ENCODE data around the gene BCKDHB. TPM values are rescaled to one million over a fixed set of nuclear protein-coding genes. Genes with fewer than 3 reads are reported as not detected.

The BCKDHB gene
- total and polyA plus RNA-seq, 2 donors (not counting 3 experiments of a cell fraction or from before 2014, with no cell fraction given): 5.6 to 12.2 TPM

GRCh38 chr6:80154160-80154559 lies 47.7 kb downstream of the BCKDHB start:
- intact Hi-C loops (cut with micrococcal nuclease): no loop called here
- TF ChIP-seq, protein P1, sequence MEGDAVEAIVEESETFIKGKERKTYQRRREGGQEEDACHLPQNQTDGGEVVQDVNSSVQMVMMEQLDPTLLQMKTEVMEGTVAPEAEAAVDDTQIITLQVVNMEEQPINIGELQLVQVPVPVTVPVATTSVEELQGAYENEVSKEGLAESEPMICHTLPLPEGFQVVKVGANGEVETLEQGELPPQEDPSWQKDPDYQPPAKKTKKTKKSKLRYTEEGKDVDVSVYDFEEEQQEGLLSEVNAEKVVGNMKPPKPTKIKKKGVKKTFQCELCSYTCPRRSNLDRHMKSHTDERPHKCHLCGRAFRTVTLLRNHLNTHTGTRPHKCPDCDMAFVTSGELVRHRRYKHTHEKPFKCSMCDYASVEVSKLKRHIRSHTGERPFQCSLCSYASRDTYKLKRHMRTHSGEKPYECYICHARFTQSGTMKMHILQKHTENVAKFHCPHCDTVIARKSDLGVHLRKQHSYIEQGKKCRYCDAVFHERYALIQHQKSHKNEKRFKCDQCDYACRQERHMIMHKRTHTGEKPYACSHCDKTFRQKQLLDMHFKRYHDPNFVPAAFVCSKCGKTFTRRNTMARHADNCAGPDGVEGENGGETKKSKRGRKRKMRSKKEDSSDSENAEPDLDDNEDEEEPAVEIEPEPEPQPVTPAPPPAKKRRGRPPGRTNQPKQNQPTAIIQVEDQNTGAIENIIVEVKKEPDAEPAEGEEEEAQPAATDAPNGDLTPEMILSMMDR (IDR thresholded peaks at IDR 0.05; ENCODE audit: extremely low read depth in 1 of 2, insufficient read depth in 1 of 2, low read depth in 1 of 2, low read length in 2 of 2): no peak
- TF ChIP-seq POLR2A (IDR thresholded peaks at IDR 0.05; ENCODE audit: low read depth, low read length) (no peak), JUN (IDR thresholded peaks at IDR 0.05; ENCODE audit: borderline replicate concordance, insufficient read depth, insufficient read length, low read depth) (no peak), FOS (IDR thresholded peaks at IDR 0.05; ENCODE audit: borderline replicate concordance, insufficient read depth, low read length) (no peak), EZH2 (IDR thresholded peaks at IDR 0.05; ENCODE audit: borderline replicate concordance, low read depth, low read length, severe bottlenecking) (no peak), GATA2 (IDR thresholded peaks at IDR 0.05; ENCODE audit: insufficient read depth, insufficient read length, low read depth, low read length) (no peak), MYC (IDR thresholded peaks at IDR 0.05; ENCODE audit: low read depth, low read length) (no peak), POLR2AphosphoS5 (IDR thresholded peaks at IDR 0.05; ENCODE audit: insufficient read depth, low read depth, low read length) (no peak)
- TF ChIP-seq, protein P2, sequence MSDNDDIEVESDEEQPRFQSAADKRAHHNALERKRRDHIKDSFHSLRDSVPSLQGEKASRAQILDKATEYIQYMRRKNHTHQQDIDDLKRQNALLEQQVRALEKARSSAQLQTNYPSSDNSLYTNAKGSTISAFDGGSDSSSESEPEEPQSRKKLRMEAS (IDR thresholded peaks at IDR 0.05; ENCODE audit: insufficient read depth, insufficient read length): no peak
- no peak overlapping the region for H3K4me2 ChIP-seq (ENCODE audit: insufficient read depth, low read length)
- dilution Hi-C loops (cut with MboI; ENCODE audit: extremely low pct_ligation_motif_present, low sequenced_read_pairs): no loop called here
- no peaks in the 10 kb centered on the region for H3K9me1 ChIP-seq (replicated peaks; ENCODE audit: control insufficient read depth, extremely low read depth, insufficient read depth, low read length)
- H3K27me3 ChIP-seq (ENCODE audit: control insufficient read depth in 2 of 2, insufficient read depth in 2 of 2, low read length in 2 of 2): no peaks in the 10 kb centered on the region
- ChIA-PET POLR2A (no interaction called here), CTCF (no interaction called here)
- no peak overlapping the region for H3K4me3 ChIP-seq (replicated peaks in 1 of 3; ENCODE audit: insufficient read depth in 1 of 3, low read depth in 1 of 3, low read length in 3 of 3)
- no peaks in the 10 kb centered on the region for H3K79me2 ChIP-seq (ENCODE audit: control insufficient read depth, insufficient read depth, low read length)
- H4K20me1 ChIP-seq (replicated peaks; ENCODE audit: control insufficient read depth, extremely low read depth, insufficient read depth, low read length): no peaks in the 10 kb centered on the region
- no peaks in the 10 kb centered on the region for H3K9me3 ChIP-seq (replicated peaks; ENCODE audit: control insufficient read depth, insufficient read depth, low read length)
- H2AFZ ChIP-seq (ENCODE audit: low read depth, low read length): no peak overlapping the region
- no peak overlapping the region for H3K9ac ChIP-seq (replicated peaks; ENCODE audit: extremely low read depth, insufficient read depth, low read length)
- no peaks in the 10 kb centered on the region for H3K4me1 ChIP-seq (ENCODE audit: control insufficient read depth, extremely low read depth, insufficient read depth, low read length)
- no peak for FAIRE-seq
- no peak overlapping the region for H3K27ac ChIP-seq (ENCODE audit: insufficient read depth, low read depth, low read length)
- DNase-seq (ENCODE audit: low read depth, low spot score): no peak
- BruUV-seq (replicated peaks): no TSS peak
- H3K36me3 ChIP-seq (ENCODE audit: control insufficient read depth in 2 of 2, extremely low read depth in 1 of 2, insufficient read depth in 2 of 2, low read length in 2 of 2): no peaks in the 10 kb centered on the region

All from endothelial cell of umbilical vein (primary cell).